Upper lobe of left lung (tissue), 6 donors: Measurements from ENCODE around the gene MUC2. TPM values are rescaled to one million over a fixed set of nuclear protein-coding genes. Genes with fewer than 3 reads are reported as not detected.

Source experiments
- ATAC-seq, 2 donors: fragments of 200-7000 bp; cut with Tn5 transposase; one replicate each; pipeline ENCODE4 v1.9.1; 2022; ENCODE audit warnings: mild to moderate bottlenecking in 2 of 2, moderate library complexity in 2 of 2; ENCODE audit not compliant: low FRiP score in 2 of 2
- DNase-seq, 2 donors: peaks; one replicate each; pipeline ENCODE4 v3.0.0-alpha.2; 2019 to 2020
- H3K27ac ChIP-seq, 4 donors: fragments of 200-600 bp; sonication (generic); one replicate each; pipeline ENCODE4 v1.5.1; 2016 to 2019
- H3K27me3 ChIP-seq, 4 donors: fragments of 200-600 bp; sonication (generic); one replicate each; pipeline ENCODE4 v1.5.1; 2017 to 2019
- H3K36me3 ChIP-seq, 4 donors: fragments of 200-600 bp; sonication (generic); one replicate each; pipeline ENCODE4 v1.5.1; 2016 to 2019
- H3K4me1 ChIP-seq, 4 donors: fragments of 200-600 bp; sonication (generic); one replicate each; pipeline ENCODE4 v1.5.1; 2018 to 2019
- H3K4me3 ChIP-seq, 4 donors: fragments of 200-600 bp; sonication (generic); one replicate each; pipeline ENCODE4 v1.5.1; 2017 to 2019; ENCODE audit warnings: mild to moderate bottlenecking in 2 of 4, moderate library complexity in 1 of 4
- H3K9me3 ChIP-seq, 4 donors: fragments of 200-600 bp; sonication (generic); one replicate each; pipeline ENCODE4 v1.5.1; 2018 to 2019
- EP300 ChIP-seq, 4 donors: sonication (generic); formaldehyde crosslinking; IDR thresholded peaks; one replicate each; pipeline ENCODE4 v1.5.1; 2017; ENCODE audit warnings: antibody characterized with exemption in 4 of 4, control low read depth in 2 of 4
- POLR2A ChIP-seq, 4 donors: fragments of 450-650 bp; IDR thresholded peaks; one replicate each; pipeline ENCODE4 v1.5.1; 2016 to 2017; ENCODE audit warnings: antibody characterized with exemption in 4 of 4, mild to moderate bottlenecking in 2 of 4
- POLR2AphosphoS5 ChIP-seq, 2 donors: sonication (generic); formaldehyde crosslinking; IDR thresholded peaks; one replicate each; pipeline ENCODE4 v1.5.1; 2017; ENCODE audit warnings: antibody characterized with exemption in 2 of 2
- WGBS, 2 donors: methylation state at CpG; one replicate each; pipeline ENCODE4 v1.1.5; 2017 to 2018; 5-methylcytosine and 5-hydroxymethylcytosine counted together
- total RNA-seq, 6 donors: library from RNA; depleted of rRNA in 4 of 6; stranded (reverse); fragments of >200 nt in 4 of 6; gene quantifications; one replicate each; pipeline versions ENCODE4 v1.1.0 to v1.2.1, GENCODE V29; 2016 to 2021
- TF ChIP-seq, protein P1 (sequence below), 6 experiments: fragments of 450-650 bp in 4 of 6; fragments of 200-600 bp in 2 of 6; sonication (generic) in 2 of 6; IDR thresholded peaks; one replicate each; pipeline ENCODE4 v1.5.1; 2016 to 2019; ENCODE audit warnings: antibody characterized with exemption in 6 of 6
- donor health status: DM: no; HTN: no; CAD: no; lungs with moderate emphysema.
- donor health status: DM: no; HTN: yes; CAD: no; lungs with severe emphysema.

The MUC2 gene
- total RNA-seq, 6 donors from 2014 or later = 0.11 to 0.84 TPM; not detected in 4

DNA sequence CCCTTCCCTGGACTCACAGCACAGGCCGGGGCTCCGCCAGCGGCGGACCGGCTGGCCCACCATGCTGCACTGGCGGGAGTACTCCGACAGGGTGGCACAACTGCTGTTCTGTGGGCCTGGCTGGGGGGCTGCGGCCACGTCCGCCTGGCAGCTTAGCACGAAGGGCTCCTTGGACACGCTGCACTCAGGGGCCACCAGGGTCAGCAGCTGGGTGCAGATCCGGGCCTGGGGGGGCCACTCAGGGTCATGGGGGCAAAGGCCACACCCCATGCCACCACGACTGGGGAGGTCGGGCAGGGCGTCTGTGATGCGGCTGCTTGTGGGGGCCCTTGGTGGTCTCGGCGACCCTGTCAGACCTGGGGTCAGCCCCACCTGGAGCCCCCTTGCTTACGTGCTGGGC lies 44.1 kb upstream of the MUC2 start:
- peak in 1 of 2 donors; percentile 84 for DNase-seq
- H3K27me3 ChIP-seq = no peaks in the 10 kb centered on the region
- no peaks in the 10 kb centered on the region for H3K9me3 ChIP-seq
- no peaks in the 10 kb centered on the region for H3K4me1 ChIP-seq
- WGBS, 2 donors = 68% methylated on average over 7 of the region's 20 CpGs; no CpG with 5 or more reads in 1 of the 2 donors
- no peak for TF ChIP-seq POLR2A (IDR thresholded peaks at IDR 0.05)
- no peak for TF ChIP-seq EP300 (IDR thresholded peaks at IDR 0.05)
- no peak for TF ChIP-seq POLR2AphosphoS5 (IDR thresholded peaks at IDR 0.05)
- TF ChIP-seq, protein P1, sequence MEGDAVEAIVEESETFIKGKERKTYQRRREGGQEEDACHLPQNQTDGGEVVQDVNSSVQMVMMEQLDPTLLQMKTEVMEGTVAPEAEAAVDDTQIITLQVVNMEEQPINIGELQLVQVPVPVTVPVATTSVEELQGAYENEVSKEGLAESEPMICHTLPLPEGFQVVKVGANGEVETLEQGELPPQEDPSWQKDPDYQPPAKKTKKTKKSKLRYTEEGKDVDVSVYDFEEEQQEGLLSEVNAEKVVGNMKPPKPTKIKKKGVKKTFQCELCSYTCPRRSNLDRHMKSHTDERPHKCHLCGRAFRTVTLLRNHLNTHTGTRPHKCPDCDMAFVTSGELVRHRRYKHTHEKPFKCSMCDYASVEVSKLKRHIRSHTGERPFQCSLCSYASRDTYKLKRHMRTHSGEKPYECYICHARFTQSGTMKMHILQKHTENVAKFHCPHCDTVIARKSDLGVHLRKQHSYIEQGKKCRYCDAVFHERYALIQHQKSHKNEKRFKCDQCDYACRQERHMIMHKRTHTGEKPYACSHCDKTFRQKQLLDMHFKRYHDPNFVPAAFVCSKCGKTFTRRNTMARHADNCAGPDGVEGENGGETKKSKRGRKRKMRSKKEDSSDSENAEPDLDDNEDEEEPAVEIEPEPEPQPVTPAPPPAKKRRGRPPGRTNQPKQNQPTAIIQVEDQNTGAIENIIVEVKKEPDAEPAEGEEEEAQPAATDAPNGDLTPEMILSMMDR (IDR thresholded peaks at IDR 0.05) = no peak
- H3K36me3 ChIP-seq = no peaks in the 10 kb centered on the region
- H3K27ac ChIP-seq = no peak overlapping the region
- no peak overlapping the region for H3K4me3 ChIP-seq
- no peak for ATAC-seq

DNA sequence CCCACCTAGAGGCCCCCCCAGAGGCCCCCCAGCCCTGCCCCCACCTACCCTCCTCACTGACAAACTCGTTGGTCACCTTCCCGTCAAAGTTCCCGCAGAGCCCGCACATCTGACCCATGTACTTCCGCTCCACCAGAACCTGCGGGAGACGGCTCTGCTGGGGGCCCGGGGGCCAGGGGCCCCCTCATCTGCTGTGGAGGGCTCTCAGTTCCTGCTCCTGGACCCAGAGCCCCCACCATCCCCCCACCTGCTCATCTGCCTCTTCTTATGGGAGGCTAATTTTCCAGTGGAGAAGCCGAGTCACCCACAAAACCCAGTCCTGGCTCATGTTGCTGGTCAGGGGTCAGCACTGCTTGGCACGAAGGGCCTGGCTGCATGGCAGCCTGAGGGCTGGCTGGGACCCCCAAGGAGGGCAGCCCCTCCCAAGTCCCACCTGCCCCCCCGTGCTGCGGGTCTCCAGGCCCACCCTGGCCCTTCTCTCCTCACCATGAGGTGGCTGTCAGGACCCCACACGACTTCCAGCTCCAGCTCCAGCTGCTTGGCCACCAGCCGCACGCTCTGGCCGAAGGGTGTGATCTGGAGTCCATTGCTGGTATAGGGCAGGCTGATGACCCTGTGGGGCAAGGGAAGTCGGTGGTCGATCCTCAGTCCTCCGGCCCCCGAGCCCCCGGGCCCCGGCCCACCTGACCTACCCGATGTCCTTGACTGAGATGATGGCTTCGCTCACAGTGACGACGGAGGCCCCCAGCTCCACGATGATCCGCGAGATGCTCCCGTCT lies 43.4 kb upstream of the MUC2 start:
- TF ChIP-seq EP300 (IDR thresholded peaks at IDR 0.05) (no peak), POLR2AphosphoS5 (IDR thresholded peaks at IDR 0.05) (no peak), POLR2A (IDR thresholded peaks at IDR 0.05) (no peak)
- TF ChIP-seq, protein P1 (IDR thresholded peaks at IDR 0.05) = no peak
- H3K4me3 ChIP-seq = no peak overlapping the region
- no peaks in the 10 kb centered on the region for H3K36me3 ChIP-seq
- ATAC-seq (no peak), DNase-seq (peak in 1 of 2 donors; percentile 77)
- H3K27ac ChIP-seq = no peak overlapping the region
- H3K27me3 ChIP-seq = no peaks in the 10 kb centered on the region
- H3K4me1 ChIP-seq = no peaks in the 10 kb centered on the region
- H3K9me3 ChIP-seq = no peaks in the 10 kb centered on the region
- WGBS, 2 donors = 85 to 94% methylated on average over 7 to 30 of the region's 30 CpGs

- ATAC-seq = no peak
- TF ChIP-seq POLR2AphosphoS5 (IDR thresholded peaks at IDR 0.05) (no peak), POLR2A (IDR thresholded peaks at IDR 0.05) (no peak)
- TF ChIP-seq, protein P1 (IDR thresholded peaks at IDR 0.05) = no peak
- Histone ChIP-seq H3K9me3 (no peaks in the 10 kb centered on the region), H3K4me3 (no peak overlapping the region), H3K4me1 (no peaks in the 10 kb centered on the region), H3K36me3 (no peaks in the 10 kb centered on the region), H3K27me3 (peaks cover 0 to 4% (median 0%) of the 10 kb centered on the region in 4 donors), H3K27ac (no peak overlapping the region)
- WGBS, 2 donors = 93 to 96% methylated on average over 12 of the region's 12 CpGs
- no peak for DNase-seq
Observed at GRCh38 chr11:1032310-1032891, 42.3 kb upstream of the MUC2 start.

- WGBS, 2 donors = 78 to 84% methylated on average over 21 to 23 of the region's 38 CpGs
- Histone ChIP-seq H3K4me3 (no peak overlapping the region), H3K27ac (no peak overlapping the region), H3K9me3 (no peaks in the 10 kb centered on the region), H3K36me3 (no peaks in the 10 kb centered on the region), H3K4me1 (no peaks in the 10 kb centered on the region), H3K27me3 (peaks cover 0 to 4% (median 0%) of the 10 kb centered on the region in 4 donors)
- ATAC-seq (no peak), DNase-seq (peak in 1 of 2 donors; percentile 77)
- TF ChIP-seq EP300 (IDR thresholded peaks at IDR 0.05) (no peak), POLR2A (IDR thresholded peaks at IDR 0.05) (no peak), POLR2AphosphoS5 (IDR thresholded peaks at IDR 0.05) (no peak)
- TF ChIP-seq, protein P1 (IDR thresholded peaks at IDR 0.05) = no peak
Observed at GRCh38 chr11:1033016-1033798, 41.5 kb upstream of the MUC2 start.
